H1 (cell line): ENCODE data around the gene OLA1. TPM values are rescaled to one million over a fixed set of nuclear protein-coding genes. Genes with fewer than 3 reads are reported as not detected.
A peak's percentile ranks its signal among the peaks of the same experiment; 100 is the strongest.

Source experiments
- CTCF ChIA-PET: fragments of 300-600 bp; sonication (Branson Sonifier 250); formaldehyde crosslinking; loops from one replicate; lab custom pipeline; 2021; ENCODE audit not compliant: partially characterized antibody; lab: Charles Lee
- POLR2A ChIA-PET: fragments of 300-600 bp; sonication (Branson Sonifier 250); formaldehyde crosslinking; loops from one replicate; lab custom pipeline; 2021; ENCODE audit warnings: inconsistent platforms; ENCODE audit not compliant: partially characterized antibody; lab: Charles Lee
- DNase-seq, 2 experiments: peaks; one replicate each; pipeline versions ENCODE4 v3.0.0 to v3.0.0-alpha.2; 2010 to 2022; ENCODE audit warnings: low spot score in 2 of 2, low read depth in 1 of 2, mixed read lengths in 1 of 2
- FAIRE-seq: peaks from 2 replicates; lab custom pipeline; 2011; peaks lifted over from hg19 to GRCh38; lab: Jason Lieb, UNC
- H2AFZ ChIP-seq: 2 replicates; pipeline ENCODE4 v1.8.1; 2012; ENCODE audit warnings: low read length, inconsistent platforms
- H2AK5ac ChIP-seq: 2 replicates; pipeline ENCODE4 v1.6.1; 2013; ENCODE audit warnings: low read depth, low read length
- H2BK120ac ChIP-seq: replicated peaks from 2 replicates; pipeline ENCODE3; 2013; ENCODE audit warnings: low read depth, low read length, inconsistent platforms
- H2BK12ac ChIP-seq: 2 replicates; pipeline ENCODE4 v1.6.1; 2013; ENCODE audit warnings: low read depth, low read length
- H2BK15ac ChIP-seq: 2 replicates; pipeline ENCODE4 v1.6.1; 2013; ENCODE audit warnings: low read length
- H2BK20ac ChIP-seq: 2 replicates; pipeline ENCODE4 v1.6.1; 2013; ENCODE audit warnings: low read length
- H2BK5ac ChIP-seq: 2 replicates; pipeline ENCODE4 v1.6.1; 2013; ENCODE audit warnings: low read depth, low read length
- H3K14ac ChIP-seq: 2 replicates; pipeline ENCODE4 v1.6.1; 2013; ENCODE audit warnings: inconsistent platforms; ENCODE audit not compliant: insufficient read length
- H3K18ac ChIP-seq: 2 replicates; pipeline ENCODE4 v1.6.1; 2013; ENCODE audit warnings: low read length; ENCODE audit errors: extremely low read depth
- H3K23ac ChIP-seq: 2 replicates; pipeline ENCODE4 v1.6.1; 2013; ENCODE audit warnings: inconsistent platforms; ENCODE audit not compliant: insufficient read length
- H3K23me2 ChIP-seq: 2 replicates; pipeline ENCODE4 v1.6.1; 2013; ENCODE audit warnings: low read depth, low read length
- H3K27ac ChIP-seq: 2 replicates; pipeline ENCODE4 v1.6.1; 2011; ENCODE audit warnings: low read depth, low read length, inconsistent platforms
- H3K27me3 ChIP-seq, 4 experiments: replicated peaks in 1 of 4; 1 replicate in 1 of 4; 2 replicates in 3 of 4; pipeline versions ENCODE4 v1.6.1 to v1.8.1; 2011 to 2013; ENCODE audit warnings: low read length in 3 of 4, mild to moderate bottlenecking in 3 of 4, inconsistent platforms in 2 of 4, mixed read lengths in 2 of 4, moderate library complexity in 1 of 4; ENCODE audit not compliant: control insufficient read depth in 3 of 4, insufficient read depth in 3 of 4; ENCODE audit errors: extremely low read depth in 1 of 4
- H3K36me3 ChIP-seq, 4 experiments: 2 replicates each; pipeline versions ENCODE4 v1.6.1 to v1.8.1; 2011 to 2013; ENCODE audit warnings: mild to moderate bottlenecking in 4 of 4, low read length in 3 of 4, moderate library complexity in 2 of 4, control low read depth in 1 of 4, inconsistent platforms in 1 of 4; ENCODE audit not compliant: insufficient read depth in 4 of 4, control insufficient read depth in 2 of 4
- H3K4ac ChIP-seq: replicated peaks from 2 replicates; pipeline ENCODE3; 2013; ENCODE audit warnings: low read length, low read depth, mixed read lengths, inconsistent platforms; ENCODE audit not compliant: insufficient read length
- H3K4me1 ChIP-seq, 4 experiments: replicated peaks in 1 of 4; 1 replicate in 1 of 4; 2 replicates in 3 of 4; pipeline versions ENCODE4 v1.6.1 to v1.8.1; 2011 to 2013; ENCODE audit warnings: low read length in 3 of 4, inconsistent platforms in 2 of 4, mixed read lengths in 1 of 4; ENCODE audit not compliant: insufficient read depth in 4 of 4, control insufficient read depth in 3 of 4
- H3K4me2 ChIP-seq, 2 experiments: 2 replicates each; pipeline versions ENCODE4 v1.6.1 to v1.8.1; 2011 to 2013; ENCODE audit warnings: low read depth in 2 of 2, low read length in 2 of 2, control low read depth in 1 of 2, inconsistent platforms in 1 of 2, mild to moderate bottlenecking in 1 of 2; ENCODE audit not compliant: insufficient read depth in 1 of 2
- H3K4me3 ChIP-seq, 4 experiments: fragments of 200-600, 300-600 bp in 1 of 4; sonication (generic), shearing (Covaris generic), sonication (Bioruptor Twin) in 1 of 4; 2 replicates each; pipeline versions ENCODE4 v1.5.1 to v1.8.1; 2011 to 2016; ENCODE audit warnings: low read length in 4 of 4, low read depth in 3 of 4, control low read depth in 2 of 4, inconsistent platforms in 2 of 4, mild to moderate bottlenecking in 2 of 4, mixed read lengths in 1 of 4, moderate library complexity in 1 of 4; ENCODE audit not compliant: insufficient read depth in 2 of 4; ENCODE audit errors: extremely low read depth in 1 of 4
- H3K56ac ChIP-seq: replicated peaks from 2 replicates; pipeline ENCODE3; 2013; ENCODE audit warnings: low read depth, mild to moderate bottlenecking, mixed read lengths, low read length, inconsistent platforms; ENCODE audit not compliant: insufficient read length
- H3K79me1 ChIP-seq: 2 replicates; pipeline ENCODE4 v1.6.1; 2013; ENCODE audit warnings: low read depth, low read length, control low read depth
- H3K79me2 ChIP-seq, 2 experiments: 2 replicates each; pipeline versions ENCODE4 v1.6.1 to v1.8.1; 2012 to 2013; ENCODE audit warnings: low read length in 2 of 2, mild to moderate bottlenecking in 2 of 2, inconsistent platforms in 1 of 2; ENCODE audit not compliant: insufficient read depth in 2 of 2, control insufficient read depth in 1 of 2
- H3K9ac ChIP-seq, 4 experiments: replicated peaks in 1 of 4; 1 replicate in 1 of 4; 2 replicates in 3 of 4; pipeline versions ENCODE4 v1.6.1 to v1.8.1; 2011 to 2013; ENCODE audit warnings: low read depth in 3 of 4, low read length in 3 of 4, control low read depth in 2 of 4, mild to moderate bottlenecking in 2 of 4, moderate library complexity in 2 of 4, inconsistent platforms in 1 of 4; ENCODE audit errors: extremely low read depth in 1 of 4
- H3K9me3 ChIP-seq, 2 experiments: 2 replicates each; pipeline versions ENCODE4 v1.6.1 to v1.8.1; 2012 to 2013; ENCODE audit warnings: mild to moderate bottlenecking in 2 of 2, moderate library complexity in 2 of 2, control low read depth in 1 of 2, inconsistent platforms in 1 of 2, low read depth in 1 of 2, low read length in 1 of 2, mixed read lengths in 1 of 2; ENCODE audit not compliant: insufficient read depth in 2 of 2
- H4K20me1 ChIP-seq, 2 experiments: replicated peaks in 1 of 2; 2 replicates each; pipeline versions ENCODE3 to v1.8.1; 2011 to 2013; ENCODE audit warnings: inconsistent platforms in 2 of 2, low read length in 2 of 2, mild to moderate bottlenecking in 1 of 2; ENCODE audit not compliant: insufficient read depth in 2 of 2, control insufficient read depth in 1 of 2
- H4K5ac ChIP-seq: 2 replicates; pipeline ENCODE4 v1.6.1; 2013; ENCODE audit warnings: low read length, low read depth, mixed read lengths, inconsistent platforms; ENCODE audit not compliant: insufficient read length
- H4K8ac ChIP-seq: 2 replicates; pipeline ENCODE4 v1.8.0; 2013; ENCODE audit warnings: mild to moderate bottlenecking, moderate library complexity, low read length, inconsistent platforms; ENCODE audit not compliant: insufficient read depth; ENCODE audit errors: extremely low read depth
- H4K91ac ChIP-seq: replicated peaks from 2 replicates; pipeline ENCODE3; 2013; ENCODE audit warnings: low read length, mixed read lengths, inconsistent platforms; ENCODE audit not compliant: insufficient read length
- CBX8 ChIP-seq: fragments of 300-800, 300-1000 bp; sonication (generic); IDR thresholded peaks from 2 replicates; pipeline ENCODE4 v1.7.1; 2016; ENCODE audit warnings: low read depth, low read length, borderline replicate concordance
- POLR2AphosphoS5 ChIP-seq: IDR thresholded peaks from 2 replicates; pipeline ENCODE4 v1.6.1; 2011; ENCODE audit warnings: low read depth, low read length
- WGBS, 2 experiments: shearing (Covaris generic) in 1 of 2; methylation state at CpG; one replicate each; pipeline versions ENCODE4 v1.1.6 to v1.1.7; 2013 to 2015; ENCODE audit warnings: low lambda C conversion rate in 2 of 2, mixed read lengths in 2 of 2, inconsistent platforms in 1 of 2, low coverage in 1 of 2, missing lambda C conversion rate in 1 of 2; ENCODE audit not compliant: insufficient replicate concordance in 2 of 2, insufficient coverage in 1 of 2, insufficient read length in 1 of 2; ENCODE audit errors: extremely low coverage in 1 of 2, missing lambda C conversion rate in 1 of 2; 5-methylcytosine and 5-hydroxymethylcytosine counted together
- polyA plus RNA-seq, 7 experiments: library from polyadenylated mRNA; depleted of rRNA in 3 of 7; stranded (reverse) in 5 of 7; unstranded in 2 of 7; fragments of >200 nt in 5 of 7; fragments of 200-250 nt in 2 of 7; gene quantifications; 1 replicate in 5 of 7; 2 replicates in 1 of 7; 4 replicates in 1 of 7; pipeline versions ENCODE4 v1.2.1 to v1.2.3, GENCODE V29; 2011 to 2013; ENCODE audit warnings: missing spikeins in 2 of 7, mixed read lengths in 2 of 7
- total RNA-seq: library from RNA; stranded (reverse); fragmentation: NEBNext Ultra II Directional; extraction: Animal tissue kit (Norgen Biotek cat#: 25700); gene quantifications from 2 replicates; pipeline ENCODE4 v1.2.1, GENCODE V29; 2021

The OLA1 gene
- total and polyA plus RNA-seq, 2 of the 8 experiments (the other 6 are each of a cell fraction or from before 2014, with no cell fraction given) = 39.3 to 158 TPM

DNA sequence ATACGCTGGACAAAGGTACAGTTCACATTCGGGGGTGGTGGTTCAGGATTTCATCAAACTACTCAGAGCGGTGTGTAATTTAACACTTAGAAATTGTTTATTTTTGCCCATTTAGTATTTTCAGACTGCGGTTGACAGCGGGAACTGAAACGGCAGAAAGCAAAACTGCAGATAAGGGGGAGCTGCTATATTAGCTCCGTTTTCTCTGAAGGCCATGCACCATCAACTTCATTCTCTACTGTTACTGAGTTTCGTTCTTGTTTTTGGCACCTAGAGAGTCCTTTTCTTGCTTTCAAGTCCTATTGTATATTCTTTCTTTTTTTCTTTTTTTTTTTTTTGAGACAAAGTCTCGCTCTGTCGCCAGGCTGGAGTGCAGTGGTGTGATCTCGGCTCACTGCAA is 161.6 kb downstream of the OLA1 start:
- Histone ChIP-seq H4K8ac (no peak overlapping the region), H3K9me3 (no peaks in the 10 kb centered on the region), H2AFZ (no peak overlapping the region), H2BK20ac (no peak overlapping the region), H3K27me3 (no peaks in the 10 kb centered on the region), H3K27ac (no peak overlapping the region), H3K4ac (no peak overlapping the region), H4K5ac (no peak overlapping the region), H3K56ac (no peak overlapping the region), H2BK15ac (no peak overlapping the region), H2BK12ac (no peak overlapping the region), H3K4me2 (no peak overlapping the region), H2AK5ac (no peak overlapping the region), H3K23me2 (no peaks in the 10 kb centered on the region), H2BK5ac (no peak overlapping the region), H3K79me2 (no peaks in the 10 kb centered on the region), H3K23ac (no peak overlapping the region), H3K4me3 (no peak overlapping the region), H4K20me1 (no peaks in the 10 kb centered on the region), H2BK120ac (no peak overlapping the region), H3K18ac (no peak overlapping the region), H3K9ac (no peak overlapping the region), H3K4me1 (peaks cover 0 to 4% (median 3%) of the 10 kb centered on the region in 4 experiments; a peak in 5 of 7 replicates), H3K36me3 (no peaks in the 10 kb centered on the region), H4K91ac (no peak overlapping the region), H3K14ac (no peak overlapping the region), H3K79me1 (no peaks in the 10 kb centered on the region)
- TF ChIP-seq POLR2AphosphoS5 (no peak), CBX8 (0 out of 2 replicates have a peak, but pooled peaks have one; percentile 50)
- CTCF ChIA-PET = interaction anchor here (0.6 to 1.2 kb wide), 2 partner anchors 8 to 1353 kb away, joined by 3 to 4 read pairs; no protein-coding TSS in a partner anchor
- no peak for DNase-seq
- FAIRE-seq = no peak
- WGBS, 2 experiments = 96% methylated on average over 8 of the region's 11 CpGs; no CpG with 5 or more reads in 1 of the 2 experiments
- POLR2A ChIA-PET = no interaction called here
